Nephron (organoid): ENCODE results near the gene GMEB2.

Experiments used
- H3K27ac Mint-ChIP-seq, 3 experiments: 2 replicates each; pipeline ENCODE4 v1.8.0; 2020; ENCODE audit warnings: mixed read lengths in 3 of 3, mild to moderate bottlenecking in 2 of 3, moderate library complexity in 1 of 3
- H3K27me3 Mint-ChIP-seq: 2 replicates; pipeline ENCODE4 v1.8.0; 2021; ENCODE audit warnings: low read depth, mild to moderate bottlenecking, moderate library complexity, mixed read lengths
- H3K36me3 Mint-ChIP-seq: 2 replicates; pipeline ENCODE4 v1.8.0; 2020; ENCODE audit warnings: low read depth, mixed read lengths
- H3K4me1 Mint-ChIP-seq: 2 replicates; pipeline ENCODE4 v1.8.0; 2020; ENCODE audit warnings: mixed read lengths
- H3K4me3 Mint-ChIP-seq, 3 experiments: 2 replicates each; pipeline ENCODE4 v1.8.0; 2020; ENCODE audit warnings: mild to moderate bottlenecking in 3 of 3, mixed read lengths in 3 of 3, moderate library complexity in 2 of 3
- H3K9me3 Mint-ChIP-seq: 2 replicates; pipeline ENCODE4 v1.8.0; 2020; ENCODE audit warnings: mixed read lengths
- TF ChIP-seq, protein P1 (sequence below), 3 experiments: fragments of 200-600 bp; sonication (generic); IDR thresholded peaks; one replicate each; pipeline ENCODE4 v1.5.0; 2021; ENCODE audit warnings: antibody characterized with exemption in 3 of 3; ENCODE audit not compliant: unreplicated experiment in 3 of 3

GMEB2 gene

DNA sequence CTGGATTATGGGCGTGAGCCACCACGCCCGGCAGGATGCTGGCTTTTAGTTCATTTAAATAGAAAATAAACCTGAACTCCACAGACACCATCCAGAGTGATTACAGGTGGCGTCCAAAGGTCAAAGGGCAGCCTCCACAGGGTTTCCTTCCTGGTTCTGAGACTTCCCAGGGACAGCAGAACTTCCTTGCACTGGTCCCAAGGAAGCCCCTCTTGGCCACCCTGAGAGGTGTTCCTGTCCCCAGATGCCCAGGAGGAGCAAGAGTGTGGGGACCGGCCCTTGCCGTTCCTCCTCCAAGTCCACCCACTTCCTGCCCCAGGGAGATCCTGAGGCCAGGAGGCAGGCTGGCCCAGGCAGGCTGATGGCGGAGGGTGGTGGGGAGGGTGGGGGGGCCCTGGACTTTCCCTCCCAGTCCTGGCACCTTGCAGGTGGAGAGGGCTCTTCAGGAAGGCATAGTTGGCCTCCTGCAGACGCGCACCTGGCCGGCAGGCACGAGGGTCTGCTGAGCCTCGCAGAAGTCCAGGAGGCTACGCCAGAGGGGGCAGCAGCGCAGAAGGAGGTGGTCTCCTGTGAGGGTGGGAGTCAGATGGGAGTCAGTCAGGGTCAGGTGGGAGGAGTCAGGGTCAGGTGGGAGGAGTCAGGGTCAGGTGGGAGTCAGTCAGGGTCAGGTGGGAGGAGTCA is 68.0 kb downstream of the GMEB2 start:
- peaks cover 5% of the 10 kb centered on the region for H3K27me3 Mint-ChIP-seq
- TF ChIP-seq, protein P1, sequence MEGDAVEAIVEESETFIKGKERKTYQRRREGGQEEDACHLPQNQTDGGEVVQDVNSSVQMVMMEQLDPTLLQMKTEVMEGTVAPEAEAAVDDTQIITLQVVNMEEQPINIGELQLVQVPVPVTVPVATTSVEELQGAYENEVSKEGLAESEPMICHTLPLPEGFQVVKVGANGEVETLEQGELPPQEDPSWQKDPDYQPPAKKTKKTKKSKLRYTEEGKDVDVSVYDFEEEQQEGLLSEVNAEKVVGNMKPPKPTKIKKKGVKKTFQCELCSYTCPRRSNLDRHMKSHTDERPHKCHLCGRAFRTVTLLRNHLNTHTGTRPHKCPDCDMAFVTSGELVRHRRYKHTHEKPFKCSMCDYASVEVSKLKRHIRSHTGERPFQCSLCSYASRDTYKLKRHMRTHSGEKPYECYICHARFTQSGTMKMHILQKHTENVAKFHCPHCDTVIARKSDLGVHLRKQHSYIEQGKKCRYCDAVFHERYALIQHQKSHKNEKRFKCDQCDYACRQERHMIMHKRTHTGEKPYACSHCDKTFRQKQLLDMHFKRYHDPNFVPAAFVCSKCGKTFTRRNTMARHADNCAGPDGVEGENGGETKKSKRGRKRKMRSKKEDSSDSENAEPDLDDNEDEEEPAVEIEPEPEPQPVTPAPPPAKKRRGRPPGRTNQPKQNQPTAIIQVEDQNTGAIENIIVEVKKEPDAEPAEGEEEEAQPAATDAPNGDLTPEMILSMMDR (IDR thresholded peaks at IDR 0.05; ENCODE audit: unreplicated experiment in 3 of 3), result no peak
- no peaks in the 10 kb centered on the region for H3K9me3 Mint-ChIP-seq
- H3K4me3 Mint-ChIP-seq, result no peak overlapping the region
- no peak overlapping the region for H3K27ac Mint-ChIP-seq
- peaks cover 3% of the 10 kb centered on the region for H3K36me3 Mint-ChIP-seq
- no peaks in the 10 kb centered on the region for H3K4me1 Mint-ChIP-seq

DNA sequence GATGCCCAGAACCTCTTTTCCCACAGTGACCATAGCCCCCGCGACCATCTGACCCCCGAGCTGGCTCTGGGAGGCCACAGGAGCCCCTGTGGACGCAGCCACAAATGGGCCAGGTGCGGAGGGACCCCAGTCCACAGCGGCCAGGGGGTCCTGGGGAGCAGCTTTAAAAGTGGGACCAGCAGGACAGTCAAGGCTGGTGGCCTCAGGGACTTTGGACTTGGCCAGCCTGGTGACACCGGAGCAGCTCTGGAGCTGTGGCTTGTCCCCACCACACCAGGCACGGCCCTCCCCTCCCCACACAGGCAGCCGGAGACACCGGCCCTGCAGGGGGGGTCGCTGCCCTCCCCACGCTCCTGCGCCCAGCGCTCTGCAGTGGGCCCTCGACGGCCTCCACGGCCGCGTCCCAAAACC is 69.4 kb downstream of the GMEB2 start:
- H3K4me1 Mint-ChIP-seq, result no peaks in the 10 kb centered on the region
- H3K4me3 Mint-ChIP-seq, result no peak overlapping the region
- peaks cover 3% of the 10 kb centered on the region for H3K36me3 Mint-ChIP-seq
- no peak overlapping the region for H3K27ac Mint-ChIP-seq
- H3K9me3 Mint-ChIP-seq, result no peaks in the 10 kb centered on the region
- H3K27me3 Mint-ChIP-seq, result peaks cover 9% of the 10 kb centered on the region
- TF ChIP-seq, protein P1 (IDR thresholded peaks at IDR 0.05; ENCODE audit: unreplicated experiment in 3 of 3), result no peak

DNA sequence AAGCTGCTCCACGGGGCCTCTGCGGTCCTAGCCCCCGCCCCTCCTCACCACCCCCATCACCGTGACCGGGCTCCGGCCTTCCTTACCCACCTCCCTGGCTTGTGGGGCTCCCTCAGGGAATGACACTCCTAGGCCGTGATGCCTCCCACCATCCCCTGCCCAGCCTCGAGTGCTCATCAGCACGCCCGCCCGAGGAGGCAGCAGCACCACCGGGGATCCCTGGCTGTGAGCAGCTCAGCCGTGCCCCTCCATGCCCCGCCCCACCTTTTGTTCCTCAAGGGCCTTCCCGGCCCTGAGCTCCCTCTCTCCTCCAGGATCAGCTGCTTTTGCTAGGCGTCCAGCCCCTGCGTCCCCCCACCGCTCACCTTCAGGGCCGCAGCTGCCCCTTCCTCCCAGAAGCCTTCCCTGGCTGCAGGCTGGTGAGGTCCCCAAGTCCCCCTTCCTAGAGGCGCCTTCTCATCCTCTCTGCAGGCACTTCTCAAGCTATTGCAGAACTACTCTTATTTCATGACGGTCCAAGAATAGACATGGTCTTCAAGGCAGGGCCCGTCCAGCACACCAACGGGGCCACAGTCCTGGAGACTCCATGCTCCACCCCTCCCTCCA is 69.9 kb downstream of the GMEB2 start:
- no peak overlapping the region for H3K27ac Mint-ChIP-seq
- no peaks in the 10 kb centered on the region for H3K9me3 Mint-ChIP-seq
- H3K36me3 Mint-ChIP-seq, result peaks cover 3% of the 10 kb centered on the region
- H3K4me1 Mint-ChIP-seq, result no peaks in the 10 kb centered on the region
- H3K27me3 Mint-ChIP-seq, result peaks cover 9% of the 10 kb centered on the region
- H3K4me3 Mint-ChIP-seq, result no peak overlapping the region
- TF ChIP-seq, protein P1 (IDR thresholded peaks at IDR 0.05; ENCODE audit: unreplicated experiment in 3 of 3), result no peak

DNA sequence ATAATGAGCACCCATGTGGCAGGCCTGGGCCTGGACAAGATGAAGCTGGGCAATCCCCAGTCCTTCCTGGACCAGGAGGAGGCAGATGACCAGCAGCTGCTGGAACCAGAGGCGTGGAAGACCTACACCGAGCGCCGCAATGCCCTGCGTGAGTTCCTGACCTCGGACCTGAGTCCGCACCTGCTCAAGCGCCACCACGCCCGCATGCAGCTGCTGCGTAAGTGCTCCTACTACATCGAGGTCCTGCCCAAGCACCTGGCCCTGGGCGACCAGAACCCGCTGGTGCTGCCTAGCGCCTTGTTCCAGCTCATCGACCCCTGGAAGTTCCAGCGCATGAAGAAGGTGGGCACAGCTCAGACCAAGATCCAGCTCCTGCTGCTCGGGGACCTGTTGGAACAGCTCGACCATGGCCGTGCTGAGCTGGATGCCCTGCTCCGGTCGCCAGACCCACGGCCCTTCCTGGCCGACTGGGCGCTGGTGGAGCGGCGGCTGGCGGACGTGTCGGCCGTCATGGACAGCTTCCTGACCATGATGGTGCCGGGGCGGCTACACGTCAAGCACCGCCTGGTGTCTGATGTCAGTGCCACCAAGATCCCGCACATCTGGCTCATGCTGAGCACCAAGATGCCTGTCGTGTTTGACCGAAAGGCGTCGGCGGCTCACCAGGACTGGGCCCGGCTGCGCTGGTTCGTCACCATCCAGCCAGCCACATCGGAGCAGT is 71.1 kb downstream of the GMEB2 start:
- Mint-ChIP-seq H3K27me3 (peaks cover 12% of the 10 kb centered on the region), H3K4me1 (no peaks in the 10 kb centered on the region), H3K27ac (no peak overlapping the region), H3K9me3 (no peaks in the 10 kb centered on the region), H3K4me3 (no peak overlapping the region), H3K36me3 (peaks cover 3% of the 10 kb centered on the region)
- TF ChIP-seq, protein P1 (IDR thresholded peaks at IDR 0.05; ENCODE audit: unreplicated experiment in 3 of 3), result no peak

GRCh38 chr20:63554361-63555278 is 72.3 kb downstream of the GMEB2 start:
- no peak overlapping the region for H3K27ac Mint-ChIP-seq
- H3K4me1 Mint-ChIP-seq, result no peaks in the 10 kb centered on the region
- peak overlapping the region; percentile 47 to 76 (median 73) for H3K4me3 Mint-ChIP-seq
- peaks cover 20% of the 10 kb centered on the region for H3K27me3 Mint-ChIP-seq
- no peaks in the 10 kb centered on the region for H3K9me3 Mint-ChIP-seq
- H3K36me3 Mint-ChIP-seq, result no peaks in the 10 kb centered on the region
- TF ChIP-seq, protein P1 (IDR thresholded peaks at IDR 0.05; ENCODE audit: unreplicated experiment in 3 of 3), result no peak
